ENCODE measurements around the gene TTC39A.

- TF ChIP-seq CTCF (optimal IDR thresholded peaks at IDR 0.05 in 1 of 3, IDR thresholded peaks at IDR 0.05 in 1 of 3, conservative IDR thresholded peaks at IDR 0.05 in 1 of 3; ENCODE audit: extremely low read depth in 1 of 3, insufficient read depth in 2 of 3, low read length in 3 of 3) (no peak), EZH2 (IDR thresholded peaks at IDR 0.05; ENCODE audit: low read length) (no peak)
These were observed 92.3 kb downstream of the TTC39A start for GRCh38 chr1:51238034-51238403.

All from keratinocyte (primary cell).